KMS-11 (cell line): ENCODE results near the gene ASCC3.
"Not testable (repeated sequence)": the region's sequence is repeated elsewhere in the genome, so short reads cannot be mapped to it uniquely, and the experiment has no call there.

Source experiments
- H2AFZ ChIP-seq: fragments of 200-600 bp; sonication (generic); 2 replicates; pipeline ENCODE4 v1.6.1; 2016; ENCODE audit warnings: antibody characterized with exemption, mixed run types, low read depth
- H3K27ac ChIP-seq: fragments of 200-600 bp; sonication (generic); 2 replicates; pipeline ENCODE4 v1.6.1; 2016; ENCODE audit warnings: mild to moderate bottlenecking, mixed run types
- H3K27me3 ChIP-seq: fragments of 200-600 bp; sonication (generic); 2 replicates; pipeline ENCODE4 v1.6.1; 2017; ENCODE audit warnings: mild to moderate bottlenecking, low read depth, mixed run types, moderate library complexity; ENCODE audit not compliant: insufficient read depth
- H3K36me3 ChIP-seq: fragments of 200-600 bp; sonication (generic); 2 replicates; pipeline ENCODE4 v1.6.1; 2017; ENCODE audit warnings: mild to moderate bottlenecking, mixed run types; ENCODE audit not compliant: insufficient read depth
- H3K4me1 ChIP-seq: fragments of 200-600 bp; sonication (generic); 2 replicates; pipeline ENCODE4 v1.6.1; 2016; ENCODE audit warnings: mild to moderate bottlenecking, low read depth, mixed run types; ENCODE audit not compliant: poor library complexity, severe bottlenecking
- H3K4me2 ChIP-seq: fragments of 200-600 bp; sonication (generic); 2 replicates; pipeline ENCODE4 v1.7.0; 2016; ENCODE audit warnings: mild to moderate bottlenecking, mixed run types
- H3K4me3 ChIP-seq: fragments of 200-600 bp; sonication (generic); IDR thresholded peaks from 2 replicates; pipeline ENCODE4 v1.6.1; 2017; ENCODE audit warnings: low read depth, low read length, mixed read lengths; ENCODE audit not compliant: insufficient read depth
- H3K79me2 ChIP-seq: fragments of 200-600 bp; sonication (generic); 2 replicates; pipeline ENCODE4 v1.6.1; 2016; ENCODE audit warnings: low read depth, mixed run types; ENCODE audit not compliant: insufficient read depth
- H3K9ac ChIP-seq: fragments of 200-600 bp; sonication (generic); 2 replicates; pipeline ENCODE4 v1.6.1; 2016; ENCODE audit warnings: mild to moderate bottlenecking, mixed run types
- H4K20me1 ChIP-seq: fragments of 200-600 bp; sonication (generic); 2 replicates; pipeline ENCODE4 v1.6.1; 2016; ENCODE audit warnings: mild to moderate bottlenecking, mixed run types; ENCODE audit not compliant: insufficient read depth
- CTCF ChIP-seq: fragments of 200-600 bp; sonication (generic); conservative IDR thresholded peaks from 2 replicates; pipeline ENCODE4 v1.6.1; 2017; ENCODE audit warnings: low read depth, mild to moderate bottlenecking, antibody characterized with exemption, low read length, moderate library complexity, mixed read lengths

The ASCC3 gene

GRCh38 chr6:100892116-100892515, 11.0 kb upstream of the ASCC3 start:
- H3K4me2 ChIP-seq: no peak overlapping the region
- no peak overlapping the region for H2AFZ ChIP-seq
- H3K79me2 ChIP-seq: no peaks in the 10 kb centered on the region
- no peak overlapping the region for H3K27ac ChIP-seq
- no peak overlapping the region for H3K4me3 ChIP-seq
- no peaks in the 10 kb centered on the region for H3K36me3 ChIP-seq
- no peak overlapping the region for H3K9ac ChIP-seq
- no peak for TF ChIP-seq CTCF
- H3K27me3 ChIP-seq: no peaks in the 10 kb centered on the region
- no peaks in the 10 kb centered on the region for H3K4me1 ChIP-seq
- no peaks in the 10 kb centered on the region for H4K20me1 ChIP-seq

- H3K4me2 ChIP-seq: no peak overlapping the region
- no peaks in the 10 kb centered on the region for H3K36me3 ChIP-seq
- no peak overlapping the region for H3K4me3 ChIP-seq
- no peaks in the 10 kb centered on the region for H4K20me1 ChIP-seq
- no peak overlapping the region for H2AFZ ChIP-seq
- H3K27me3 ChIP-seq: no peaks in the 10 kb centered on the region
- H3K9ac ChIP-seq: no peak overlapping the region
- no peaks in the 10 kb centered on the region for H3K4me1 ChIP-seq
- no peak overlapping the region for H3K27ac ChIP-seq
- no peaks in the 10 kb centered on the region for H3K79me2 ChIP-seq
- TF ChIP-seq CTCF: no peak
Observed at GRCh38 chr6:100891079-100891478, 9.9 kb upstream of the ASCC3 start.

- not testable (repeated sequence) for H2AFZ ChIP-seq, H3K4me1 ChIP-seq, H3K4me2 ChIP-seq, H3K79me2 ChIP-seq, H3K9ac ChIP-seq, H3K36me3 ChIP-seq, H3K27ac ChIP-seq, H3K27me3 ChIP-seq, H4K20me1 ChIP-seq, H3K4me3 ChIP-seq
Observed at GRCh38 chr6:100890646-100891045, 9.5 kb upstream of the ASCC3 start.

GRCh38 chr6:100889351-100889750, 8.2 kb upstream of the ASCC3 start:
- Histone ChIP-seq H4K20me1 (no peaks in the 10 kb centered on the region), H3K4me1 (no peaks in the 10 kb centered on the region), H2AFZ (no peak overlapping the region), H3K27ac (no peak overlapping the region), H3K4me2 (no peak overlapping the region), H3K79me2 (no peaks in the 10 kb centered on the region), H3K36me3 (no peaks in the 10 kb centered on the region), H3K27me3 (no peaks in the 10 kb centered on the region), H3K4me3 (no peak overlapping the region), H3K9ac (no peak overlapping the region)
- no peak for TF ChIP-seq CTCF

GRCh38 chr6:100886076-100886475, 4.9 kb upstream of the ASCC3 start:
- no peak overlapping the region for H3K9ac ChIP-seq
- no peak overlapping the region for H3K4me2 ChIP-seq

More at GRCh38 chr6:100886076-100886475, 4.9 kb upstream of the ASCC3 start:
- TF ChIP-seq CTCF: no peak
- H3K27me3 ChIP-seq: no peaks in the 10 kb centered on the region
- no peak overlapping the region for H3K27ac ChIP-seq
- H3K4me1 ChIP-seq: peaks cover 9% of the 10 kb centered on the region
- H3K79me2 ChIP-seq: no peaks in the 10 kb centered on the region
- H3K36me3 ChIP-seq: no peaks in the 10 kb centered on the region
- H3K4me3 ChIP-seq: no peak overlapping the region
- H4K20me1 ChIP-seq: no peaks in the 10 kb centered on the region
- no peak overlapping the region for H2AFZ ChIP-seq
